ENCODE measurements around the gene NFS1.

- TF ChIP-seq CTCF (IDR thresholded peaks at IDR 0.05) (no peak), POLR2AphosphoS5 (IDR thresholded peaks at IDR 0.05) (no peak), POLR2A (IDR thresholded peaks at IDR 0.05) (no peak)
Measured at GRCh38 chr20:35641743-35642142, 57.4 kb downstream of the NFS1 start.
